K562 treated with DMSO at 1 percent for 24 hours (cell line): ENCODE measurements around the gene PDZD2. TPM values are rescaled to one million over a fixed set of nuclear protein-coding genes. Genes with fewer than 3 reads are reported as not detected.

Source experiments
- total RNA-seq: library from RNA; unstranded; fragments of 300-600 nt; gene quantifications from 2 replicates; pipeline ENCODE4 v1.2.3, GENCODE V29; 2022; ENCODE audit warnings: low read depth; ENCODE audit not compliant: insufficient read depth

PDZD2 gene
- total RNA-seq: 0.06 and 0.24 TPM in 2 replicates

GRCh38 chr5:31638748-31639418 lies at the start of gene PDZD2:
PDZD2 (plus strand) TSS chr5:31639131.

Other genes starting within 250 kb of the PDZD2 start
- gene DROSHA, start 107.0 kb upstream of the PDZD2 start, total RNA-seq: 28.2 and 30.3 TPM in 2 replicates
- 9.7 and 14.4 TPM in 2 replicates for gene C5orf22, start 106.8 kb upstream of the PDZD2 start, total RNA-seq